GM19035 (cell line): ENCODE data around the gene RRM2.

ENCODE experiments used
- ATAC-seq: cut with Tn5 transposase; IDR thresholded peaks from one replicate; pipeline ENCODE4 v1.9.1; 2021; ENCODE audit not compliant: unreplicated experiment

RRM2 gene

GRCh38 chr2:10170256-10170655 lies 47.7 kb downstream of the RRM2 start:
- no peak for ATAC-seq

GRCh38 chr2:10171006-10171800 lies 48.7 kb downstream of the RRM2 start:
- ATAC-seq = no peak

- ATAC-seq = no peak
Observed at GRCh38 chr2:10172033-10172871, 49.7 kb downstream of the RRM2 start.

- ATAC-seq = no peak
Observed at GRCh38 chr2:10173258-10174005, 50.9 kb downstream of the RRM2 start.

- no peak for ATAC-seq
Observed at GRCh38 chr2:10174173-10174572, 51.6 kb downstream of the RRM2 start.

GRCh38 chr2:10175441-10175840 lies 52.9 kb downstream of the RRM2 start:
- no peak for ATAC-seq

- ATAC-seq = no peak
Observed at GRCh38 chr2:10178751-10179150, 56.2 kb downstream of the RRM2 start.

- ATAC-seq = no peak
Observed at GRCh38 chr2:10179422-10179821, 56.9 kb downstream of the RRM2 start.

- no peak for ATAC-seq
Observed at GRCh38 chr2:10180229-10180628, 57.7 kb downstream of the RRM2 start.
